NCI-H187 (cell line): ENCODE data around the gene TEK.
"Not testable (repeated sequence)": the region's sequence is repeated elsewhere in the genome, so short reads cannot be mapped to it uniquely, and the experiment has no call there.

Source experiments
- DNase-seq, 2 experiments: peaks; one replicate each; lab custom pipeline; 2025; lab: John Stamatoyannopoulos, UW

TEK gene

GRCh38 chr9:27227192-27227591, 118.2 kb downstream of the TEK start:
- no peak for DNase-seq

GRCh38 chr9:27239648-27240047, 130.6 kb downstream of the TEK start:
- not testable (repeated sequence) for DNase-seq

GRCh38 chr9:27247756-27248155, 138.7 kb downstream of the TEK start:
- DNase-seq, result peak in 1 of 2 experiments; percentile 10

GRCh38 chr9:27248702-27249101, 139.7 kb downstream of the TEK start:
- no peak for DNase-seq

GRCh38 chr9:27258662-27259061, 149.6 kb downstream of the TEK start:
- no peak for DNase-seq

- no peak for DNase-seq
Measured at GRCh38 chr9:27260789-27261516, 151.9 kb downstream of the TEK start.

GRCh38 chr9:27261517-27262211, 152.6 kb downstream of the TEK start:
- no peak for DNase-seq

- DNase-seq, result no peak
Measured at GRCh38 chr9:27272103-27272502, 163.1 kb downstream of the TEK start.

GRCh38 chr9:27273186-27273585, 164.2 kb downstream of the TEK start:
- no peak for DNase-seq

GRCh38 chr9:27276193-27277030, 167.4 kb downstream of the TEK start:
- DNase-seq, result no peak

GRCh38 chr9:27278374-27278773, 169.3 kb downstream of the TEK start:
- no peak for DNase-seq

GRCh38 chr9:27279611-27280010, 170.6 kb downstream of the TEK start:
- DNase-seq, result no peak
